ENCODE results near the gene PID1.

DNA sequence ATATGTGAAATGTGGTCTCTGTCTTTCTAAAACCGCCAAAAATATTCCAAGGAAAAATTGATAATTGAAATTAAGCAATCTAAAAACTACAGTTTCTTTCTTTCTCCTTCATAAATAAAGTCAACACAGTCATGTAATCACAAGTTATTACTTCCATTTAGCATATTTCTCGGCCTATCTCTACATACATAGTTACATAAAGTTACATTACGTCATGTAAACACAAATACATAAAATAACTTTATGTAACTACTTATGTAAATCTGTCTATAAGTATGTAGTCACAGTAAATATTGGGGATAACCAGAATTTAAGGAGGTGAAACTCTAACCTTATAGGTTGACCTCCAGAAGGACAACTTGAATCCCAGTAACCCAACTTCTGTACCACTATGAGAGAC lies 48.5 kb upstream of the PID1 start:
- TF ChIP-seq, protein P1, sequence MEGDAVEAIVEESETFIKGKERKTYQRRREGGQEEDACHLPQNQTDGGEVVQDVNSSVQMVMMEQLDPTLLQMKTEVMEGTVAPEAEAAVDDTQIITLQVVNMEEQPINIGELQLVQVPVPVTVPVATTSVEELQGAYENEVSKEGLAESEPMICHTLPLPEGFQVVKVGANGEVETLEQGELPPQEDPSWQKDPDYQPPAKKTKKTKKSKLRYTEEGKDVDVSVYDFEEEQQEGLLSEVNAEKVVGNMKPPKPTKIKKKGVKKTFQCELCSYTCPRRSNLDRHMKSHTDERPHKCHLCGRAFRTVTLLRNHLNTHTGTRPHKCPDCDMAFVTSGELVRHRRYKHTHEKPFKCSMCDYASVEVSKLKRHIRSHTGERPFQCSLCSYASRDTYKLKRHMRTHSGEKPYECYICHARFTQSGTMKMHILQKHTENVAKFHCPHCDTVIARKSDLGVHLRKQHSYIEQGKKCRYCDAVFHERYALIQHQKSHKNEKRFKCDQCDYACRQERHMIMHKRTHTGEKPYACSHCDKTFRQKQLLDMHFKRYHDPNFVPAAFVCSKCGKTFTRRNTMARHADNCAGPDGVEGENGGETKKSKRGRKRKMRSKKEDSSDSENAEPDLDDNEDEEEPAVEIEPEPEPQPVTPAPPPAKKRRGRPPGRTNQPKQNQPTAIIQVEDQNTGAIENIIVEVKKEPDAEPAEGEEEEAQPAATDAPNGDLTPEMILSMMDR (IDR thresholded peaks at IDR 0.05; ENCODE audit: insufficient read depth, low read depth, low read length): no peak
- no peak for TF ChIP-seq EZH2 (IDR thresholded peaks at IDR 0.05; ENCODE audit: insufficient read depth, low read length)
